Measurements from ENCODE around the gene OR10K1. TPM values are rescaled to one million over a fixed set of nuclear protein-coding genes. Genes with fewer than 3 reads are reported as not detected.

The OR10K1 gene, protein sequence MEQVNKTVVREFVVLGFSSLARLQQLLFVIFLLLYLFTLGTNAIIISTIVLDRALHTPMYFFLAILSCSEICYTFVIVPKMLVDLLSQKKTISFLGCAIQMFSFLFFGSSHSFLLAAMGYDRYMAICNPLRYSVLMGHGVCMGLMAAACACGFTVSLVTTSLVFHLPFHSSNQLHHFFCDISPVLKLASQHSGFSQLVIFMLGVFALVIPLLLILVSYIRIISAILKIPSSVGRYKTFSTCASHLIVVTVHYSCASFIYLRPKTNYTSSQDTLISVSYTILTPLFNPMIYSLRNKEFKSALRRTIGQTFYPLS
- not detected in 2 replicates for total RNA-seq (ENCODE audit: low replicate concordance)
- long read RNA-seq, result 0 reads

DNA sequence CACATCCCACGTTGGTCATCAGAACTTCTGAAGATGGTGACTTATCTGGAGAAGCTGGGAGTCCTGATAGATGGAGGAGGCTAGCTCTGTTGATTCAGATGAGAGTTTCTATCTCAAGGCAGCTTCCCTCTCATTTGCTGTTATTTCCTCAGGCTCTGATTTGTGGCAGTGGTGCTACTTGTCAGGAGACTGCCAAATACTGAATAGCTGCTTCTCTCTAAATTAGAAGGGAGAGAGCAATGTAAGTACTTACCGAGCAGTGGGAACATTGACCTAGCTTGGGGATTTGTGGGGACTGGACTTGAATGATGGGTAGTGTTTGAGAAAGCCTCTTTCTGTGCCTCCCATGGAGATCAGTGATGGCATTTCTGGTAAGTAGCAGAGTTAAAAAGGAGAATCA, at the start of gene OR10K1:
Gene OR10K1, plus strand, starts transcription at position 301 of the 400 bp plus-strand sequence. CDS start 3,728 bp downstream, outside the sequence.
- H3K9me3 Mint-ChIP-seq, result no peaks in the 10 kb centered on the region
- no peak for DNase-seq (ENCODE audit: extremely low spot score, unreplicated experiment)
- no peak within 1 kb of the TSS for H3K4me3 Mint-ChIP-seq
- H3K36me3 Mint-ChIP-seq, result no peaks in the 10 kb centered on the region
- TF ChIP-seq, protein P1, sequence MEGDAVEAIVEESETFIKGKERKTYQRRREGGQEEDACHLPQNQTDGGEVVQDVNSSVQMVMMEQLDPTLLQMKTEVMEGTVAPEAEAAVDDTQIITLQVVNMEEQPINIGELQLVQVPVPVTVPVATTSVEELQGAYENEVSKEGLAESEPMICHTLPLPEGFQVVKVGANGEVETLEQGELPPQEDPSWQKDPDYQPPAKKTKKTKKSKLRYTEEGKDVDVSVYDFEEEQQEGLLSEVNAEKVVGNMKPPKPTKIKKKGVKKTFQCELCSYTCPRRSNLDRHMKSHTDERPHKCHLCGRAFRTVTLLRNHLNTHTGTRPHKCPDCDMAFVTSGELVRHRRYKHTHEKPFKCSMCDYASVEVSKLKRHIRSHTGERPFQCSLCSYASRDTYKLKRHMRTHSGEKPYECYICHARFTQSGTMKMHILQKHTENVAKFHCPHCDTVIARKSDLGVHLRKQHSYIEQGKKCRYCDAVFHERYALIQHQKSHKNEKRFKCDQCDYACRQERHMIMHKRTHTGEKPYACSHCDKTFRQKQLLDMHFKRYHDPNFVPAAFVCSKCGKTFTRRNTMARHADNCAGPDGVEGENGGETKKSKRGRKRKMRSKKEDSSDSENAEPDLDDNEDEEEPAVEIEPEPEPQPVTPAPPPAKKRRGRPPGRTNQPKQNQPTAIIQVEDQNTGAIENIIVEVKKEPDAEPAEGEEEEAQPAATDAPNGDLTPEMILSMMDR (conservative IDR thresholded peaks at IDR 0.05), result no peak
- no peak within 1 kb of the TSS for H3K27ac Mint-ChIP-seq
- no peaks in the 10 kb centered on the region for H3K4me1 Mint-ChIP-seq (ENCODE audit: unreplicated experiment)
- peaks cover 12% of the 10 kb centered on the region for H3K27me3 Mint-ChIP-seq

DNA sequence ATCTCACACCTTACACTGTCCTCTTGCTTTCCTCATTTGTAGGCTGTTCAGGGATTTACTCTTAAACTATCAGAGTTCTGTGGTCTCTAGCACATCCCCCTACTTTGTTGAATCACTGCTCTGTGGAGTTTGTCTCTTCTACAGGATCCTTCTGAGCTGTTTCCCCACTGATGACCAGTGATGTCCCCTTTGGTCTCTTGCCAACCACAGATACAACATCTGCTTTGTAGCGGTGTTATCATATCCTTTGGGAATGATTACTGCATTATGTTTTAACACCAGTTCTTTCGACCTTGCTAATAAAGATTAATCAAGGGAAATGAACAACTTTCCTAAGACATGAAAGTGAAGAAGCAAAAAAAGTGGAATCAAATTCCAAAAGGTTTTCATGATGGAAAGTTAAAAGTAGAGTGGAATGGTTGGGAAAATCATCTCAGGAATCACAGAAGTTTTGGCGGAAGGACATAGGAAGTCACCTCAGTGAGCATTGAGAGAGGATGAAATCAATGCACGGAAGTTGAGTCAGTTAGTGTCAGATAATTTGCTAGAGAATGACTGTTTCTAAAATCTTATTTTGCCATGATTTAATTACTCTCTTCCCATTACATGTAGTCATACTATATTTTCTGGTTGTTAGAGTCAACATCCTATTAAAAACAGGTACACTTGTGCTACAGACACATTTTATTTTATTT, 46.8 kb upstream of the OR10K1 start:
- H3K27me3 Mint-ChIP-seq, result peaks cover 4% of the 10 kb centered on the region
- DNase-seq (ENCODE audit: extremely low spot score, unreplicated experiment), result no peak
- H3K36me3 Mint-ChIP-seq, result no peaks in the 10 kb centered on the region
- H3K27ac Mint-ChIP-seq, result no peak overlapping the region
- H3K4me3 Mint-ChIP-seq, result no peak overlapping the region
- H3K9me3 Mint-ChIP-seq, result no peaks in the 10 kb centered on the region
- TF ChIP-seq, protein P1 (conservative IDR thresholded peaks at IDR 0.05), result no peak
- no peaks in the 10 kb centered on the region for H3K4me1 Mint-ChIP-seq (ENCODE audit: unreplicated experiment)

DNA sequence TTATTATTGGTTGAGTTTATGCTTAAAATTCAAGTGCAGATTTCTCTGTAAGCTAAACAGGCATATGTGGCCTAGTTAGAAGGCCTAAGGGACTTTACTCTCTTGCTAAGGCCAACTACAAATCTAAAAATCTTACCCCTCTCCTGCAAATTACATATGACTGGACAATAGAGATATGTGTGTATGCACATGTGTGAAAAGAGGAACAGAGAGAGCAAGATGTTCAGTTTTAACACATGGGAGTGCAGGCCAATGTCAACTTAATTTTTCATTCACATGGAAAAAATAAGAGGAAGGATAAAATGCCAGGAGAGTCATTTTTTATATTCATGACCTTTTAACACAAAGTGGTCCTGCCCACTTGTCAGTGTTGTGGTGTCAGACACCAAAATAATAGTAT, 44.0 kb upstream of the OR10K1 start:
- Mint-ChIP-seq H3K4me3 (no peak overlapping the region), H3K27me3 (peaks cover 4% of the 10 kb centered on the region), H3K9me3 (no peaks in the 10 kb centered on the region), H3K36me3 (no peaks in the 10 kb centered on the region), H3K27ac (no peak overlapping the region), H3K4me1 (ENCODE audit: unreplicated experiment) (no peaks in the 10 kb centered on the region)
- DNase-seq (ENCODE audit: extremely low spot score, unreplicated experiment), result no peak
- TF ChIP-seq, protein P1 (conservative IDR thresholded peaks at IDR 0.05), result no peak

DNA sequence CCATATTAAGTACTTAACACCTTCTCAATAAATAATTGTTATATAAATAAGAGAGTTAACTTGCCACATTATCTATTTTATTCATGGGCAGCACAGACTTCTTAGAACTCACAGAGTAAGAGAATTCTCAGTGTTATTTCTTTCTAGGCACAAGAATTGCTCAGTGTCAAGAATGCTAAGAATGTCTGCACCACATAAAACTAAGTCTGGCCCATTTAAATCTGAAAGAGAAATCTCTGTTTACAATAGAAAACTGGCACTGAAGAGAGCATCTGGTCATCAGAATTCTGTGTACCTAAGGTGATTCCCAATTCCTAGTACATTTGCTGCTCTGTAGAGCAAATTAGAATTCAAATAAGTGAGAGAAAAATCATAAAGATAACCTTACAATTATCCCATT, 39.4 kb upstream of the OR10K1 start:
- TF ChIP-seq, protein P1 (conservative IDR thresholded peaks at IDR 0.05), result no peak
- no peak overlapping the region for H3K4me3 Mint-ChIP-seq
- DNase-seq (ENCODE audit: extremely low spot score, unreplicated experiment), result no peak
- H3K36me3 Mint-ChIP-seq, result no peaks in the 10 kb centered on the region
- no peaks in the 10 kb centered on the region for H3K9me3 Mint-ChIP-seq
- H3K27me3 Mint-ChIP-seq, result no peaks in the 10 kb centered on the region
- H3K4me1 Mint-ChIP-seq (ENCODE audit: unreplicated experiment), result no peaks in the 10 kb centered on the region
- no peak overlapping the region for H3K27ac Mint-ChIP-seq

DNA sequence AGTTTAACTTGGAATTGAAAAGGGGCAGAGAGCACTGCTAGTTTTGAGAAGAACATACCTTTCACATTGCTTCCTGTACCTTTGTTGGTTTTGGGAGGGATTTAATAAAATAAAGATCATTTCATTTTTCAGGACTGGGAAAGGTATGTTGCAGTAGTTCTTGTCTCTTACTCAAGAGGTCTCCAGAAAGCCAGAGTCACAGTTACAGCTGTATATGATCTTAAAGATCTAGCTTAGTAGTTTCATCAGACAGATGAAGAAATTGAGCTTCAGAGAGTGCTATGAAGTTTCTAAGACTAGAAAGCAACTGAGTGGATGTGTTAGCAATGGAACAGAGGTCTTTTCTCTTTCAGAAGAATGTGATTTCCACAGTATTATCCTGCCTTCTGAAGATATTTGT, 36.6 kb upstream of the OR10K1 start:
- Mint-ChIP-seq H3K27me3 (peaks cover 6% of the 10 kb centered on the region), H3K4me3 (no peak overlapping the region), H3K9me3 (no peaks in the 10 kb centered on the region), H3K27ac (no peak overlapping the region), H3K4me1 (ENCODE audit: unreplicated experiment) (no peaks in the 10 kb centered on the region), H3K36me3 (no peaks in the 10 kb centered on the region)
- TF ChIP-seq, protein P1 (conservative IDR thresholded peaks at IDR 0.05), result no peak
- no peak for DNase-seq (ENCODE audit: extremely low spot score, unreplicated experiment)
